OCI-LY1 (cell line): ENCODE data around the gene OCIAD2.

Source experiments
- H2AFZ ChIP-seq: fragments of 200-600 bp; sonication (generic), shearing (Covaris generic); 2 replicates; pipeline ENCODE4 v1.6.0; 2014; ENCODE audit warnings: antibody characterized with exemption, mild to moderate bottlenecking, low read length
- H3F3A ChIP-seq: fragments of 200-600 bp; sonication (generic), shearing (Covaris generic); 2 replicates; pipeline ENCODE4 v1.6.0; 2014; ENCODE audit warnings: mild to moderate bottlenecking, antibody characterized with exemption, low read length, moderate library complexity; ENCODE audit not compliant: insufficient read depth
- H3K27ac ChIP-seq: fragments of 200-600 bp; sonication (generic); 2 replicates; pipeline ENCODE4 v1.5.1; 2014; ENCODE audit warnings: low read length, mixed run types, mild to moderate bottlenecking, low read depth; ENCODE audit not compliant: poor library complexity, severe bottlenecking
- H3K27me3 ChIP-seq: fragments of 200-600 bp; sonication (generic); 2 replicates; pipeline ENCODE4 v1.6.0; 2014; ENCODE audit warnings: antibody characterized with exemption, mild to moderate bottlenecking, low read length, moderate library complexity; ENCODE audit not compliant: insufficient read depth
- H3K36me3 ChIP-seq: fragments of 200-600 bp; sonication (generic); 2 replicates; pipeline ENCODE4 v1.6.1; 2014; ENCODE audit warnings: mild to moderate bottlenecking, antibody characterized with exemption, low read length, moderate library complexity, mixed read lengths; ENCODE audit not compliant: insufficient read depth
- H3K4me1 ChIP-seq: fragments of 200-600 bp; sonication (generic); 2 replicates; pipeline ENCODE4 v1.5.1; 2014; ENCODE audit warnings: mild to moderate bottlenecking, low read length, moderate library complexity; ENCODE audit not compliant: insufficient read depth, severe bottlenecking
- H3K4me2 ChIP-seq: fragments of 200-600 bp; sonication (generic), shearing (Covaris generic); 2 replicates; pipeline ENCODE4 v1.6.1; 2014; ENCODE audit warnings: low read length
- H3K4me3 ChIP-seq: fragments of 200-600 bp; sonication (generic); 2 replicates; pipeline ENCODE4 v1.5.1; 2014; ENCODE audit warnings: low read length, low read depth, mild to moderate bottlenecking, mixed read lengths; ENCODE audit not compliant: poor library complexity, severe bottlenecking
- H3K79me2 ChIP-seq: fragments of 200-600 bp; shearing (Covaris generic); 2 replicates; pipeline ENCODE4 v1.6.1; 2016; ENCODE audit warnings: mixed run types, low read length, mixed read lengths; ENCODE audit not compliant: insufficient read depth
- H3K9ac ChIP-seq: fragments of 200-600 bp; sonication (generic), shearing (Covaris generic); 2 replicates; pipeline ENCODE4 v1.6.1; 2014; ENCODE audit warnings: mild to moderate bottlenecking, low read length, mixed read lengths
- H3K9me2 ChIP-seq: fragments of 200-600 bp; sonication (generic), shearing (Covaris generic); 2 replicates; pipeline ENCODE4 v1.6.1; 2014; ENCODE audit warnings: low read depth, mild to moderate bottlenecking, low read length, mixed read lengths
- H3K9me3 ChIP-seq: fragments of 200-600 bp; shearing (Covaris generic); 2 replicates; pipeline ENCODE4 v1.6.1; 2014; ENCODE audit warnings: low read length, mixed read lengths
- H4K20me1 ChIP-seq: fragments of 200-600 bp; sonication (generic), shearing (Covaris generic); 2 replicates; pipeline ENCODE4 v1.6.0; 2016; ENCODE audit warnings: mild to moderate bottlenecking, low read length; ENCODE audit not compliant: insufficient read depth
- EZH2 ChIP-seq: fragments of 200-600 bp; sonication (generic), shearing (Covaris generic); IDR thresholded peaks from 2 replicates; pipeline ENCODE4 v1.8.0; 2017; ENCODE audit warnings: borderline replicate concordance, mixed run types, mild to moderate bottlenecking, antibody characterized with exemption, low read length, moderate library complexity, mixed read lengths
- TF ChIP-seq, protein P1 (sequence below): fragments of 200-600 bp; sonication (generic), shearing (Covaris generic); IDR thresholded peaks from 2 replicates; pipeline ENCODE4 v1.5.1; 2017; ENCODE audit warnings: mild to moderate bottlenecking, antibody characterized with exemption, low read length, moderate library complexity, mixed read lengths

Gene OCIAD2, protein sequence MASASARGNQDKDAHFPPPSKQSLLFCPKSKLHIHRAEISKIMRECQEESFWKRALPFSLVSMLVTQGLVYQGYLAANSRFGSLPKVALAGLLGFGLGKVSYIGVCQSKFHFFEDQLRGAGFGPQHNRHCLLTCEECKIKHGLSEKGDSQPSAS

GRCh38 chr4:48906206-48907173, at the start of gene OCIAD2:
OCIAD2 (minus strand) TSS chr4:48906774; CDS start chr4:48904549, 2,225 bp downstream.
- peak within 1 kb of the TSS; percentile 86 for H3K9ac ChIP-seq
- H3K79me2 ChIP-seq = peaks cover 4% of the 10 kb centered on the region; the same call in 1 of the 2 replicates
- no peaks in the 10 kb centered on the region for H3K9me3 ChIP-seq
- peak within 1 kb of the TSS; percentile 92; the same call in 1 of the 2 replicates for H2AFZ ChIP-seq
- peak within 1 kb of the TSS; percentile 92 for H3K4me2 ChIP-seq
- no peaks in the 10 kb centered on the region for H4K20me1 ChIP-seq
- H3K4me1 ChIP-seq = peaks cover 19% of the 10 kb centered on the region
- H3K9me2 ChIP-seq = no peaks in the 10 kb centered on the region
- peak within 1 kb of the TSS; percentile 92 for H3K4me3 ChIP-seq
- H3F3A ChIP-seq = no peaks in the 10 kb centered on the region
- TF ChIP-seq, protein P1, sequence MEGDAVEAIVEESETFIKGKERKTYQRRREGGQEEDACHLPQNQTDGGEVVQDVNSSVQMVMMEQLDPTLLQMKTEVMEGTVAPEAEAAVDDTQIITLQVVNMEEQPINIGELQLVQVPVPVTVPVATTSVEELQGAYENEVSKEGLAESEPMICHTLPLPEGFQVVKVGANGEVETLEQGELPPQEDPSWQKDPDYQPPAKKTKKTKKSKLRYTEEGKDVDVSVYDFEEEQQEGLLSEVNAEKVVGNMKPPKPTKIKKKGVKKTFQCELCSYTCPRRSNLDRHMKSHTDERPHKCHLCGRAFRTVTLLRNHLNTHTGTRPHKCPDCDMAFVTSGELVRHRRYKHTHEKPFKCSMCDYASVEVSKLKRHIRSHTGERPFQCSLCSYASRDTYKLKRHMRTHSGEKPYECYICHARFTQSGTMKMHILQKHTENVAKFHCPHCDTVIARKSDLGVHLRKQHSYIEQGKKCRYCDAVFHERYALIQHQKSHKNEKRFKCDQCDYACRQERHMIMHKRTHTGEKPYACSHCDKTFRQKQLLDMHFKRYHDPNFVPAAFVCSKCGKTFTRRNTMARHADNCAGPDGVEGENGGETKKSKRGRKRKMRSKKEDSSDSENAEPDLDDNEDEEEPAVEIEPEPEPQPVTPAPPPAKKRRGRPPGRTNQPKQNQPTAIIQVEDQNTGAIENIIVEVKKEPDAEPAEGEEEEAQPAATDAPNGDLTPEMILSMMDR = peak; percentile 57
- no peak for TF ChIP-seq EZH2
- peak within 1 kb of the TSS; percentile 14 for H3K27ac ChIP-seq
- H3K27me3 ChIP-seq = no peaks in the 10 kb centered on the region
- H3K36me3 ChIP-seq = peaks cover 26% of the 10 kb centered on the region

DNA sequence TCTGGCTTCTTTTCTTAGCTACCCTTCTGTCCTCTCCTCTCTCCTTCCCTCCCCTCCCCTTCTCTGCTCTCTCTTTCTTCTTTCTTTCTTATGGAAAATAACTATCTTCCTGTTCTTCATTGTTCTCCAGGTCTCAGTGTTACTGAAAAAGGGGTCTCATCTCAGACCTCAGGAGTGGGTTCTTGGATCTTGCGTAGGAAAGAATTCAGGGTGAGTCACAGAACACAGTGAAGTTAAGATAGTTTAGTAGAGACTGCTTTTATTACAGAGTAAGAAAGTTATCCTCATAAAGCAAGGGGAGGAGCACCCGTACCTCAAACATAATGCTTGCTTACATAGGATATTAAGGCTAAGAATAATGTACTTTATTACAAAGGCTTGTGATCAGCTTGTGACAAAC, 47.7 kb upstream of the OCIAD2 start:
- Histone ChIP-seq H3K36me3 (no peaks in the 10 kb centered on the region), H3K4me3 (no peak overlapping the region), H2AFZ (no peak overlapping the region), H3K79me2 (no peaks in the 10 kb centered on the region), H3K4me2 (no peak overlapping the region), H3K4me1 (no peaks in the 10 kb centered on the region), H4K20me1 (no peaks in the 10 kb centered on the region), H3K9me2 (no peaks in the 10 kb centered on the region), H3K27me3 (no peaks in the 10 kb centered on the region), H3K9me3 (no peaks in the 10 kb centered on the region; the same call in 1 of the 2 replicates), H3K9ac (no peak overlapping the region), H3K27ac (no peak overlapping the region), H3F3A (no peaks in the 10 kb centered on the region)
- TF ChIP-seq, protein P1 = no peak
- no peak for TF ChIP-seq EZH2

DNA sequence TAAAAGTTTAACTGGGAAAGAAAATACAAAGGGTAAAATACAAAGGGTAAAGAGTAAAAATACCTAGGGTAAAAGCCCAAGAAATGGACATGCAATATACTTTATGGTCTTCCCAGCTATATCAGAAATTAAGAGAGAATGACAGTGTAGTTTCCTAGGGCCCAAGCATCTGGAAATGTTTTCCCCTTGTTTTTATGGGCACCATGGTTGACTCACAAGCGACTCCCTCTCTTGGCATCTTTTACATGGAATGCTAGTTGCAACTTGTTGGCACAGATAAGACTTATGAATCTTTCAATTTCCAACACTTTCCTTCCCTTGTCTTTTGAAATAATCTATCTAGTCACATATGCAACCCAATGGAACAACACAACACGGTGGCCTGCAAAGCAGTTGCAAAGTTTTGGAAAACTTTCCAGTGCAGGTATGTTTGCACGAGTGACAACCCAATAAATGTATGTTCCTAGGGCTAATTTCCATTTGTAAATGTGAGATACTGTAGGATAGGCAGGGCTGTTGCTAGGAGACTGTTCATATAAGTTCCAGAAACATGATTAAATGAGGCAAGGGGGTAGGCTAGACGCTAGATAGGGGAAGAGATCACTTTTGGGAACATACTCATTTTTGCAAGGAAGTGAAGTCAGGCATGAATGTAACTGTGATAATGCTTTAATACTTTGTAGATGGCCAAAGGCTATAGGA, 43.1 kb upstream of the OCIAD2 start:
- Histone ChIP-seq H2AFZ (no peak overlapping the region), H3K4me2 (no peak overlapping the region), H4K20me1 (no peaks in the 10 kb centered on the region), H3K27me3 (no peaks in the 10 kb centered on the region), H3F3A (no peaks in the 10 kb centered on the region), H3K9me2 (no peaks in the 10 kb centered on the region), H3K4me3 (no peak overlapping the region), H3K79me2 (no peaks in the 10 kb centered on the region), H3K4me1 (no peaks in the 10 kb centered on the region), H3K36me3 (no peaks in the 10 kb centered on the region), H3K9me3 (no peaks in the 10 kb centered on the region; the same call in 1 of the 2 replicates), H3K9ac (no peak overlapping the region), H3K27ac (no peak overlapping the region)
- TF ChIP-seq EZH2 = no peak
- TF ChIP-seq, protein P1 = no peak
